ENCODE data around the gene UBE2R2.

GRCh38 chr9:33850267-33850629, 33.3 kb downstream of the UBE2R2 start:
- TF ChIP-seq EZH2 (IDR thresholded peaks at IDR 0.05; ENCODE audit: borderline replicate concordance) (no peak), CTCF (IDR thresholded peaks at IDR 0.05; ENCODE audit: poor library complexity) (no peak), EZH2phosphoT487 (IDR thresholded peaks at IDR 0.05; ENCODE audit: low read depth, severe bottlenecking, unreplicated experiment) (no peak)

Data from hepatocyte (in vitro differentiated cells).